Adrenal gland (tissue), 5 donors: ENCODE data around the gene PLXNA4.

Experiments
- POLR2A ChIP-seq, 2 donors: fragments of 450-650 bp; IDR thresholded peaks; one replicate each; pipeline ENCODE4 v1.6.1; 2017; ENCODE audit warnings: antibody characterized with exemption in 2 of 2, mild to moderate bottlenecking in 2 of 2, moderate library complexity in 1 of 2
- TF ChIP-seq, protein P1 (sequence below), 6 experiments: fragments of 450-650 bp in 4 of 6; fragments of 200-600 bp in 2 of 6; sonication (generic) in 1 of 6; IDR thresholded peaks; 1 replicate in 5 of 6; 2 replicates in 1 of 6; pipeline versions ENCODE4 v1.5.1 to v1.8.0; 2016 to 2021; ENCODE audit warnings: antibody characterized with exemption in 6 of 6, mild to moderate bottlenecking in 2 of 6, moderate library complexity in 1 of 6
- donor health status: DM: no; HTN: no; CAD: no.

GRCh38 chr7:132579260-132579899, 3.1 kb upstream of the PLXNA4 start:
- TF ChIP-seq, protein P1, sequence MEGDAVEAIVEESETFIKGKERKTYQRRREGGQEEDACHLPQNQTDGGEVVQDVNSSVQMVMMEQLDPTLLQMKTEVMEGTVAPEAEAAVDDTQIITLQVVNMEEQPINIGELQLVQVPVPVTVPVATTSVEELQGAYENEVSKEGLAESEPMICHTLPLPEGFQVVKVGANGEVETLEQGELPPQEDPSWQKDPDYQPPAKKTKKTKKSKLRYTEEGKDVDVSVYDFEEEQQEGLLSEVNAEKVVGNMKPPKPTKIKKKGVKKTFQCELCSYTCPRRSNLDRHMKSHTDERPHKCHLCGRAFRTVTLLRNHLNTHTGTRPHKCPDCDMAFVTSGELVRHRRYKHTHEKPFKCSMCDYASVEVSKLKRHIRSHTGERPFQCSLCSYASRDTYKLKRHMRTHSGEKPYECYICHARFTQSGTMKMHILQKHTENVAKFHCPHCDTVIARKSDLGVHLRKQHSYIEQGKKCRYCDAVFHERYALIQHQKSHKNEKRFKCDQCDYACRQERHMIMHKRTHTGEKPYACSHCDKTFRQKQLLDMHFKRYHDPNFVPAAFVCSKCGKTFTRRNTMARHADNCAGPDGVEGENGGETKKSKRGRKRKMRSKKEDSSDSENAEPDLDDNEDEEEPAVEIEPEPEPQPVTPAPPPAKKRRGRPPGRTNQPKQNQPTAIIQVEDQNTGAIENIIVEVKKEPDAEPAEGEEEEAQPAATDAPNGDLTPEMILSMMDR (IDR thresholded peaks at IDR 0.05) = no peak
- no peak for TF ChIP-seq POLR2A (IDR thresholded peaks at IDR 0.05)
